Parathyroid adenoma (tissue), 2 donors: Measurements from ENCODE around the gene CNTNAP4.

ENCODE experiments used
- H2AFZ ChIP-seq: fragments of 300-600 bp; sonication (generic); one replicate; pipeline ENCODE4 v1.7.0; 2017; ENCODE audit warnings: antibody characterized with exemption, mild to moderate bottlenecking
- H3K27ac ChIP-seq: fragments of 300-600 bp; sonication (generic); one replicate; pipeline ENCODE4 v1.7.0; 2017
- H3K27me3 ChIP-seq: fragments of 300-600 bp; sonication (generic); one replicate; pipeline ENCODE4 v1.7.0; 2017; ENCODE audit warnings: low read length; ENCODE audit not compliant: control insufficient read depth, insufficient read depth
- H3K36me3 ChIP-seq: fragments of 300-600 bp; sonication (generic); one replicate; pipeline ENCODE4 v1.7.0; 2017; ENCODE audit warnings: low read length; ENCODE audit not compliant: control insufficient read depth, insufficient read depth
- H3K4me1 ChIP-seq: fragments of 300-600 bp; sonication (generic); one replicate; pipeline ENCODE4 v1.7.0; 2017; ENCODE audit warnings: control low read depth
- H3K4me2 ChIP-seq: fragments of 300-600 bp; sonication (generic); one replicate; pipeline ENCODE4 v1.7.0; 2017; ENCODE audit warnings: low read length
- H3K4me3 ChIP-seq: fragments of 300-600 bp; sonication (generic); one replicate; pipeline ENCODE4 v1.7.0; 2017; ENCODE audit warnings: low read depth, low read length
- H3K79me2 ChIP-seq: fragments of 300-600 bp; sonication (generic); one replicate; pipeline ENCODE4 v1.7.0; 2017; ENCODE audit warnings: control low read depth
- H3K9ac ChIP-seq: fragments of 300-600 bp; sonication (generic); one replicate; pipeline ENCODE4 v1.7.0; 2017; ENCODE audit warnings: mild to moderate bottlenecking
- H3K9me3 ChIP-seq: fragments of 300-600 bp; sonication (generic); one replicate; pipeline ENCODE4 v1.7.0; 2017; ENCODE audit warnings: low read length; ENCODE audit not compliant: control insufficient read depth
- CTCF ChIP-seq: fragments of 300-600 bp; sonication (generic); IDR thresholded peaks from one replicate; pipeline ENCODE4 v1.7.0; 2017; ENCODE audit warnings: antibody characterized with exemption, mild to moderate bottlenecking
- donor health status: primary hyperparathyroidism.

The CNTNAP4 gene

GRCh38 chr16:76360404-76360803, 83.2 kb downstream of the CNTNAP4 start:
- no peaks in the 10 kb centered on the region for H3K4me1 ChIP-seq
- no peaks in the 10 kb centered on the region for H3K36me3 ChIP-seq
- H3K27ac ChIP-seq, result no peak overlapping the region
- no peak overlapping the region for H2AFZ ChIP-seq
- no peaks in the 10 kb centered on the region for H3K27me3 ChIP-seq
- no peak overlapping the region for H3K9ac ChIP-seq
- no peaks in the 10 kb centered on the region for H3K79me2 ChIP-seq
- H3K4me2 ChIP-seq, result no peak overlapping the region
- H3K4me3 ChIP-seq, result no peak overlapping the region
- no peak for TF ChIP-seq CTCF
- no peaks in the 10 kb centered on the region for H3K9me3 ChIP-seq

DNA sequence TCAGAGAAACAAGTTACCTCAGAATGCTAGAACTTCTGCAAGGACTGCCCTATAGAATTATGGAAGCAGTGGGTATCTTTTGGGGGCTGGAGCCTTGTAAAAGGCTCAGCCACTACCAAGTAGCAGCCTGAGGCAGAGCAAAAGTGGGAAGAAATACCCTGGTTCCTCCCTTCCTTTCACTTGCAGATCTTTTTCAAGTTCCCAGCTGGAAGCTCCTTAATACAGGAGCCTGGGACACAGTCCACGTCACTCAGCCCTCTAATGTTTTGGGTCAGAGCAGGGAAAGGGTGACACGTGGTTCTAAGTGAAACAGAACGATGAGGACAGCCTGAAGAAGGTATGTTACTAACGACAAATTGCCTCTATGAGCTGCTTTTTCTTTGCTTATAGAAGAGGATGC, 93.1 kb downstream of the CNTNAP4 start:
- Histone ChIP-seq H2AFZ (no peak overlapping the region), H3K4me2 (no peak overlapping the region), H3K79me2 (no peaks in the 10 kb centered on the region), H3K9ac (no peak overlapping the region), H3K27ac (no peak overlapping the region), H3K4me1 (no peaks in the 10 kb centered on the region), H3K36me3 (no peaks in the 10 kb centered on the region), H3K27me3 (no peaks in the 10 kb centered on the region), H3K4me3 (no peak overlapping the region), H3K9me3 (no peaks in the 10 kb centered on the region)
- no peak for TF ChIP-seq CTCF

DNA sequence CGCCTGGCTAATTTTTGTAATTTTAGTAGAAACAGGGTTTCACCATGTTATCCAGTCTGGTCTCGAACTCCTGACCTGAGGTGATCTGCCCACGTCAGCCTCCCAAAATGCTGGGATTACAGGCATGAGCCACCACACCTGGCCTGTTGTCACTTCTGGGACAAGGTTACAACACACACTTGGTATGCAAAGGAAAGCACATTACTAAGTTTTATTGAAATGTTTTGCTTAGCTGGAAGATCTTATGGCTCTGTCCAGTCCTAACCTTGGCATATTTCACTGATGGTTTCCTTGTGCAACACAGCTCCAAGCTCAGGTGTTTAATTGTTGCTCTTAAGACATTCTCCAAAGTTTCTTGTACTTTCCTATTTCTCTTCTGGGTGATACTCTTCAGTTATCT, 94.2 kb downstream of the CNTNAP4 start:
- Histone ChIP-seq H3K36me3 (no peaks in the 10 kb centered on the region), H2AFZ (no peak overlapping the region)

DNA sequence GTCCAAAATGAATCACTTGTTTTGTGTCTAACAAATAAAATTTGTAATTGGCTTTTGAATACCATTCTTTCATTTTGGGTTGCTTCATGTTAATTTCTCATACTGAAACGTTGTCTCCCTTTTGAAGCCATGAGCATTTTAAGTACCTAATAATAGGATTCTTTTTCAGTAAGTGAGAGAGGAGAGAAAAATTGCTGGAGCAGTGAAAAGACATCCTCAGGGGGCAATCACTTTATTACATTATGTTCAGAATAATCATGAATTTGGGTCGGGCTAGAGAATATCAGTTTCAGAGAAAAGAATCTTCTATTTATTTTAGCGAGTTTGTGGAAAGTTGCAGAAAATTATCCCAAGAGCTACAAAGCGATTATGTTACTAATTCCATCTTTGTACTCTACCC, 96.8 kb downstream of the CNTNAP4 start:
- H3K27ac ChIP-seq, result no peak overlapping the region
- H3K9ac ChIP-seq, result no peak overlapping the region
- no peaks in the 10 kb centered on the region for H3K36me3 ChIP-seq
- no peak overlapping the region for H3K4me3 ChIP-seq
- no peaks in the 10 kb centered on the region for H3K9me3 ChIP-seq
- H3K4me2 ChIP-seq, result no peak overlapping the region
- H2AFZ ChIP-seq, result no peak overlapping the region
- no peak for TF ChIP-seq CTCF
- H3K27me3 ChIP-seq, result no peaks in the 10 kb centered on the region
- no peaks in the 10 kb centered on the region for H3K79me2 ChIP-seq
- H3K4me1 ChIP-seq, result no peaks in the 10 kb centered on the region

More for the DNA sequence above, 94.2 kb downstream of the CNTNAP4 start:
- TF ChIP-seq CTCF, result no peak
- Histone ChIP-seq H3K4me3 (no peak overlapping the region), H3K4me2 (no peak overlapping the region), H3K27me3 (no peaks in the 10 kb centered on the region), H3K27ac (no peak overlapping the region), H3K9ac (no peak overlapping the region), H3K79me2 (no peaks in the 10 kb centered on the region), H3K9me3 (no peaks in the 10 kb centered on the region), H3K4me1 (no peaks in the 10 kb centered on the region)

GRCh38 chr16:76376988-76377387, 99.8 kb downstream of the CNTNAP4 start:
- Histone ChIP-seq H3K79me2 (no peaks in the 10 kb centered on the region), H3K4me3 (no peak overlapping the region), H3K4me2 (no peak overlapping the region), H3K9ac (no peak overlapping the region), H3K36me3 (no peaks in the 10 kb centered on the region), H3K27me3 (no peaks in the 10 kb centered on the region), H3K4me1 (no peaks in the 10 kb centered on the region), H3K27ac (no peak overlapping the region), H2AFZ (no peak overlapping the region), H3K9me3 (no peaks in the 10 kb centered on the region)
- TF ChIP-seq CTCF, result no peak
